ENCODE data around the gene RAB7A.
"Not testable (repeated sequence)": the region's sequence is repeated elsewhere in the genome, so short reads cannot be mapped to it uniquely, and the experiment has no call there.

Gene RAB7A

DNA sequence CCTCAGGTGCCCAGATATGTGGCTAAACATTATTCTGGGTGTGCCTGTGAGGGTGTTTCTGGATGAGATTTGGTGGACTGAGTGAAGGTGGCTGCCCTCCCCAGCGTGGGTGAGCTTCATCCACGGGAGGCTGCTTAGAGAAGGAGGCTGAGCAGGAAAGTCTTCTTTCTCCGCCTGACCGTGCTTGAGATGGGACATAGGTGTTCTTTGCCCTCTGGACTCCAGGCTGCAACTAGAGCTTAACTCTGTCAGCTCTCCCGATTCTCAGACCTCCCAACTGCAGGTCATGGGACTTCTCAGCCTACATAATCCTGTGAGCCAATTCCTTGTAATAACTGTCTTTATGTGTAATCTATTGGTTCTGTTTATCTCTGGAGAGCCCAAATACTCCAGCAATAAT lies 34.1 kb downstream of the RAB7A start:
- DNase-seq (ENCODE audit: low read depth): no peak

- no peak for DNase-seq (ENCODE audit: low read depth)
Observed at GRCh38 chr3:128760881-128761280, 34.9 kb downstream of the RAB7A start.

DNA sequence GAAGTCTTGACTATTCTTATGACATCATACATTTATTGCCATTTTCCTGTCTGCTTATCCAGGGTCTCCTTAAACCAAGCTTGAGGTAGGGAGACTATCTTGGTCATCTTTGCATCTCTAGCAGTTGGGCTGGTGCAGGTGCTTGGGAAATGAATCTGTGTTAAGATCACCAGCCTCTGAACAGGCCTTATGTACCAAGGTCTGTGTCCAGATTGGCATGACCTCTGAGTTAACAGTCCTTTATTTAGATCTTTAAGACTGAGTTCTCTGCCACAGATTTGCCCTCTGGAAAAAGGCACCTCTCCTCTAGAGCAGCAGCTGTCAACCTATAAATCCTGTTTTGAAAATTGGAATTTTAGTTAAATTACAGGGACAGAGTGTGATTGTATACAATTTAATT lies 35.4 kb downstream of the RAB7A start:
- no peak for DNase-seq (ENCODE audit: low read depth)

- DNase-seq (ENCODE audit: low read depth): no peak
Observed at GRCh38 chr3:128763967-128764366, 38.0 kb downstream of the RAB7A start.

GRCh38 chr3:128764863-128765262 lies 38.9 kb downstream of the RAB7A start:
- no peak for DNase-seq (ENCODE audit: low read depth)

- DNase-seq (ENCODE audit: low read depth): no peak
Observed at GRCh38 chr3:128767094-128767750, 41.2 kb downstream of the RAB7A start.

DNA sequence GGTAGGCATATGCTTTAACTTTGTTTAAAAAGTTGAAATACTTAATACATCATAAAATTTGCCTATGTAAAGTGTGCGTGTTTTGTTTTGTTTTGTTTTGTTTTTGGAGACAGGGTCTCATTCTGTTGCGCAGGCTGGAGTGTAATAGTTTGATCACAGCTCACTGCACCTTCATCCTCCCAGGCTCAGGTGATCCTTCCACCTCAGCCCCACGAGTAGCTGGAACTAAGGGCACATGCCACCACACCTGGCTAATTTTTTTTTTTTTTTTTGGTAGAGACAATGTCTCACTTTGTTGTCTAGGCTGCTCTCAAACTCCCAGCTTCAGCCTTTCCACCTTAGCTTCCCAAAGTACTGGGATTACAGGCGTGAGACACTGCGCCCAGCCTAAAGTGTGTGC lies 42.5 kb downstream of the RAB7A start:
- DNase-seq (ENCODE audit: low read depth): no peak

- no peak for DNase-seq (ENCODE audit: low read depth)
Observed at GRCh38 chr3:128770387-128770786, 44.4 kb downstream of the RAB7A start.

- DNase-seq (ENCODE audit: low read depth): not testable (repeated sequence)
Observed at GRCh38 chr3:128773189-128773588, 47.2 kb downstream of the RAB7A start.

- not testable (repeated sequence) for DNase-seq (ENCODE audit: low read depth)
Observed at GRCh38 chr3:128773592-128773991, 47.6 kb downstream of the RAB7A start.

DNA sequence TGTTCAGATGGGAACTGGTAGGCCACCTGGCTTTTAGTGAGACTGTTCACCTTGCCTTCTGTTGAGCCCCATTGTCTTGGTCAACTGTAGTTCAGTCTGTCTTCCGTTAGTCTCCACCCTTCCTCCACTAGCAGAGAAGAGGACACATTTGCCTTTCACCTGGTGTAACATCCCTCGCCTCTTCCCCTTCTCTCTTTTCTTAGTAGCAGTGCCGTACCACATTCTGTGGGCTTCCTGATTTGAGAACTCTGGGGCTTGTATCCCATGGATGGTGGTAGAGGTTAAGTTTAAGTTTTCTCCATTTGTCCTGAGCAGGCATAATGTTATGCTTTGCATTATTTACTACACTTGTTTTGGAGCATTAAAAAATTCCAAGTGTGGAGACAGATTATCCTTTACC lies 49.3 kb downstream of the RAB7A start:
- no peak for DNase-seq (ENCODE audit: low read depth)

GRCh38 chr3:128775906-128776542 lies 50.0 kb downstream of the RAB7A start:
- DNase-seq (ENCODE audit: low read depth): no peak

DNA sequence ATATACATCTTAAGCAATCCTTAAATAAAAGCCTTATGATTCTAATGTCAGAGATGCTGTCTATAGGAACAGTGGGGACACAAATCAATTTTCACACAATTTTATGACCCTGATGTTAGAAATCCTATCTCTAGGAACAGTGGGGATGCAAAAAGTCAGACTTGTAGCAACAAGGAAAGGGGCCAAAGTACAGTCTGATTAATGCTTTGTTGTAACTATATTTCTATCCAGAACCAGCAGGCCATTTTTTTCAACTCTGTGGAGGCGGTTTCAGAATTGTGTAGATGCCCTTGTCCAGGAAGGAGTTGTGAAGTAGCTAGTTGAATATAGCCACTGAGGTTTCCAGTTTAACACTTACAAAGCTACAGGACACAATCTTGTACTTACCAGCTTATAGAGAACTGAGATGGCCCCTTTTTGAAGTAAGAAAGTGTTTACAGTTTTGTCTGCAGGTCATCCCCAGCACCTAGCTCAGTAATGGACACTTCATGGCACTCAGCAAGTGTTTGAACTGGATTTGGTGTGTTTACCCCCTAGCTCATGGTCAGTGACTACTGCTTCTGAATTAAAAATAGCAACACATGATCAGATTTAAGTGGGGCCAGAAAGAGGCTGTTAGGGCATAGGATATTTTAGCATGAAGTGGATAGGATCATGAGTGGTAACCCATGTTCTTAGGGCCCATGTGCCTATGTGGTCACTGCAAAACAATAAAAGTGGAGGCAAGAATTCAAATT lies 54.3 kb downstream of the RAB7A start:
- DNase-seq (ENCODE audit: low read depth): no peak

DNA sequence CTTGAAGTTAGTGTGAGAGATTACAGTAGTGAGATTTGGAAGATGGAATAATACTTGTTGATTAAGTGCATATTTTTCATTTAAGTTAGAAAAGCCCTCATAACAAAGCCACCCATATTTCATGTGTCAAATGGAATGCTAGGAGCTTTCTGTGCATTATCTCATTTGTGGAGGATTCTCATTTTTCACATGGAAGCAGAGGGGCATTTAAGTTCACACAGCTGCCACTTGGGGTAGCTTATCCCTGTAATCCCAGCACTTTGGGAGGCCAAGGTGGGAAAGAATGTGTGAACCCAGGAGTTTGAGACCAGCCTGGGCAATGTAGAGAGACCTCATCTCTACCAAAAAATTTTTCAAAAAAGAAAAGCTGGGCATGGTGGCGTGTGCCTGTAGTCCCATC lies 55.2 kb downstream of the RAB7A start:
- DNase-seq (ENCODE audit: low read depth): peak; percentile 40

DNA sequence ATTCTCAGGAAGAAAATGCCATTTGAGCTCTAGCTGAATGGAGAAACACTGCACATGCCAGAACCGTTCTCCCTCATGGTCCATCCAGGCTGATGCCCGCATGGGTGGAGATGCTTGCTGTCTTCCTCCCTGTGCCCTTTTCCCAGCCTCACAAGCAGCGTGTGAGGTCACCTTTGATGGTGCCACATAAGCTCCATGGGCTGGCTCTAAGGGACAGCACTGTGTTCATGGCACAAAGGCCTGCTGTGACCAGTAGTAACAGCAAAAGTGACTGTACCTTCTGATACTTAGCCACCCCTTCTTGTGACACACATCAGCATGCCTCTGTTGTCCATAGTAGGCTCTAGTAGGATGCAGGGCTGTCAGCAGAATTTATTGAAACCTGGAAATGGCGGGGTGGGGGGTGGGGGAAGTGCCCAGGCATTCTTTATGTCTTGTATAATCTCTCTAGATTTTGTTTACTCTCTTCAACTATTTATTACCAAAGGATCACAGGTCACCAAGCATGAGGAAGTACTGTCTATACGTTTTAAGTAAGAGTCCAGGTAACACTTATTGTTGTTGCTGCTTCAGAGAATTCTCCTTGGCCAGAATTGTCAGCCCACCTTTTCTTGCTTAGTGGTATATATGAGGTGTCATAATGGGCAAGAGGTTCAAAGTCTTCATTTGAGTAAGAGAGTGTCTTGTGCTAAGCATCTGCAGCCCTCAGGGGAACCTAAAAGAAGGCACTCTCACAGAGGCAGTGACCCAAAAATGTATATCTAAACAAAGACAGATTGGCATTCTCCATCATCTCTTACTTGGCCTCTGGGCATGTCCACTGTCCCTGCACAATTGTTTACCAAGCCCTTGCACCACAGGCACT lies 56.5 kb downstream of the RAB7A start:
- no peak for DNase-seq (ENCODE audit: low read depth)

GRCh38 chr3:128783774-128784173 lies 57.8 kb downstream of the RAB7A start:
- DNase-seq (ENCODE audit: low read depth): no peak

GRCh38 chr3:128784232-128784631 lies 58.2 kb downstream of the RAB7A start:
- peak; percentile 38 for DNase-seq (ENCODE audit: low read depth)

- no peak for DNase-seq (ENCODE audit: low read depth)
Observed at GRCh38 chr3:128784843-128785242, 58.9 kb downstream of the RAB7A start.

- DNase-seq (ENCODE audit: low read depth): peak; percentile 18
Observed at GRCh38 chr3:128786434-128787020, 60.5 kb downstream of the RAB7A start.

DNA sequence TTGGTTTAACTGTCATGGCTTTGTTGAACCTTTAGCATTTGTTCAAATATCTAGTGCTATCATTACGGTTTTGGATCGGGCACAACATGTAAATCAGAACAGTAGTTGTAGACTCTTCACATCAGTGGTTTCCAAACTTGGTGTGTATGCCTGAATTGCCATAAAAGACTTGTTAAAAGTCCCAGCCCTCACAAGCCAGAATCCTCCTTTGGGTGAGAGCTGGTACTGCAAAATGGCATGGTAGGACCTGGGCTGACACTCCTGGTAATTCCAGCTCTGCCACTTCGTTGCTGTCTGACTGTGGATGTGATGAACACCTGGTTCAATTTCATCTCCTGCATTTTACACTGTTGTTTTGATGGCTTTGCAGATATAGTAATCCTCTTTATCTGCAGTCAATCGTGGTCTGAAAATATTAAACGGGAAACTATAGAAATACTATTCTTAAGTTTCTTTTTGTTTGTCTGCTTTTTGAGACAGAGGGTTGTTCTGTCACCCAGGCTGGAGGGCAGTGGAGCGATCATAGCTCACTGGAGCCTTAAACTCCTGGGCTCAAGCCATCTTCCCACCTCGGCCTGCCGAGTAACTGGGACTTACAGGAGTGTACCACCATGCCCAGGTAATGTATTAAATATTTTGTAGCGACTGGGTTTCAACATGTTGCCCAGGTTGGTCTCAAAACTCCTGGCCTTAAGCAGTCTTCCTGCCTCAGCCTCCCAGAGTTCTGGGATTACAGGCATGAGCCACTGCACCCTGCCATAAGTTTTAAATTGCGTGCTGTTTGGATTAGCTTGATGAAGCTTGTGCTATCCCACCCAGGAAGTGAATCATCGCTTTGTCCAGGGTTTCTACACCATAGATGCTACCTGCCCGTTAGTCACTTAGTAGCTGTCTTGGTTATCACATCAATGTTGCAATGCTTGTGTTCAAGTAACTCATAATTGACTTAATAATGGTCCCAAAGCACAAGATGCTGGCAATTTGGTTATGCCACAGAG lies 61.6 kb downstream of the RAB7A start:
- peak; percentile 92 for DNase-seq (ENCODE audit: low read depth)
